ENCODE data around the gene HDAC4.

- TF ChIP-seq GATA2 (IDR thresholded peaks at IDR 0.05; ENCODE audit: low read depth, low read length) (no peak), GATA3 (IDR thresholded peaks at IDR 0.05; ENCODE audit: low read depth, low read length) (no peak)
Measured at GRCh38 chr2:239157771-239158170, 243.0 kb downstream of the HDAC4 start.

All from SH-SY5Y (cell line).